Measurements from ENCODE around the gene SCARF2. TPM values are rescaled to one million over a fixed set of nuclear protein-coding genes. Genes with fewer than 3 reads are reported as not detected.

SCARF2 gene
- total RNA-seq, 2 experiments from 2014 or later: 0.39 to 0.46 TPM

GRCh38 chr22:20438678-20439492 is 1.3 kb upstream of the SCARF2 start:
- ATAC-seq: no peak
- Mint-ChIP-seq H3K4me3 (no peak overlapping the region), H3K36me3 (ENCODE audit: low read depth) (peaks cover 9% of the 10 kb centered on the region), H3K27me3 (peaks cover 31% of the 10 kb centered on the region), H3K27ac (no peak overlapping the region), H3K4me1 (peaks cover 13% of the 10 kb centered on the region), H3K9me3 (ENCODE audit: low read depth) (no peaks in the 10 kb centered on the region)
- no peak for DNase-seq
- ChIA-PET CTCF (interaction anchor here (1.1 kb wide), 1 partner anchor 16 kb away, joined by 4 read pairs; no protein-coding TSS in a partner anchor), POLR2A (no interaction called here)
- intact Hi-C loops (cut with DNase I, micrococcal nuclease): no loop called here

GRCh38 chr22:20438427-20438677 is 727 bp upstream of the SCARF2 start:
- peaks cover 13% of the 10 kb centered on the region for H3K4me1 Mint-ChIP-seq
- ChIA-PET CTCF (interaction anchor here (1.1 kb wide), 1 partner anchor 16 kb away, joined by 4 read pairs; no protein-coding TSS in a partner anchor), POLR2A (no interaction called here)
- no peak overlapping the region for H3K4me3 Mint-ChIP-seq
- no peak overlapping the region for H3K27ac Mint-ChIP-seq
- ATAC-seq (no peak), DNase-seq (no peak)
- intact Hi-C loops (cut with DNase I, micrococcal nuclease): no loop called here
- no peaks in the 10 kb centered on the region for H3K9me3 Mint-ChIP-seq (ENCODE audit: low read depth)
- peaks cover 9% of the 10 kb centered on the region for H3K36me3 Mint-ChIP-seq (ENCODE audit: low read depth)
- H3K27me3 Mint-ChIP-seq: peaks cover 33% of the 10 kb centered on the region

- DNase-seq: peak; percentile 38
- POLR2A ChIA-PET: interaction anchor here (0.6 kb wide), 1 partner anchor 27 kb away, joined by 4 read pairs; no protein-coding TSS in a partner anchor
Observed at GRCh38 chr22:20436768-20437612, 635 bp downstream of the SCARF2 start.

GRCh38 chr22:20436307-20436767 is 1.3 kb downstream of the SCARF2 start:
- CTCF ChIA-PET: interaction anchor here (0.7 to 1.1 kb wide), 2 partner anchors 20 to 373 kb away, joined by 3 read pairs; no protein-coding TSS in a partner anchor
- no peak overlapping the region for H3K27ac Mint-ChIP-seq
- no peaks in the 10 kb centered on the region for H3K36me3 Mint-ChIP-seq (ENCODE audit: low read depth)
- POLR2A ChIA-PET: interaction anchor here (0.6 kb wide), 1 partner anchor 28 kb away, joined by 4 read pairs; no protein-coding TSS in a partner anchor
- DNase-seq: no peak
- H3K4me1 Mint-ChIP-seq: peaks cover 14% of the 10 kb centered on the region
- ATAC-seq: peak; percentile 17
- H3K9me3 Mint-ChIP-seq (ENCODE audit: low read depth): no peaks in the 10 kb centered on the region
- no peak overlapping the region for H3K4me3 Mint-ChIP-seq
- H3K27me3 Mint-ChIP-seq: peaks cover 44% of the 10 kb centered on the region
- intact Hi-C loops (cut with DNase I, micrococcal nuclease): no loop called here

More at GRCh38 chr22:20436768-20437612, 635 bp downstream of the SCARF2 start:
- Mint-ChIP-seq H3K36me3 (ENCODE audit: low read depth) (peaks cover 2% of the 10 kb centered on the region), H3K4me3 (peak overlapping the region; percentile 55), H3K27me3 (peaks cover 41% of the 10 kb centered on the region), H3K27ac (no peak overlapping the region), H3K9me3 (ENCODE audit: low read depth) (no peaks in the 10 kb centered on the region), H3K4me1 (peaks cover 13% of the 10 kb centered on the region)
- CTCF ChIA-PET: interaction anchor here (0.7 to 1.1 kb wide), 2 partner anchors 19 to 372 kb away, joined by 3 read pairs; no protein-coding TSS in a partner anchor
- intact Hi-C loops (cut with DNase I, micrococcal nuclease): no loop called here
- peak; percentile 16 for ATAC-seq

GRCh38 chr22:20435436-20436306 is 2.0 kb downstream of the SCARF2 start:
- peaks cover 45% of the 10 kb centered on the region for H3K27me3 Mint-ChIP-seq
- H3K9me3 Mint-ChIP-seq (ENCODE audit: low read depth): no peaks in the 10 kb centered on the region
- intact Hi-C loops (cut with DNase I, micrococcal nuclease): no loop called here
- no peak for ATAC-seq
- POLR2A ChIA-PET: interaction anchor here (0.6 kb wide), 1 partner anchor 29 kb away, joined by 4 read pairs; no protein-coding TSS in a partner anchor
- H3K36me3 Mint-ChIP-seq (ENCODE audit: low read depth): no peaks in the 10 kb centered on the region
- DNase-seq: no peak
- no peak overlapping the region for H3K27ac Mint-ChIP-seq
- CTCF ChIA-PET: interaction anchor here (0.6 to 1.1 kb wide), 3 partner anchors 21 to 465 kb away, joined by 3 read pairs; no protein-coding TSS in a partner anchor
- no peak overlapping the region for H3K4me3 Mint-ChIP-seq
- H3K4me1 Mint-ChIP-seq: peaks cover 15% of the 10 kb centered on the region

- H3K27ac Mint-ChIP-seq: no peak overlapping the region
- H3K4me1 Mint-ChIP-seq: peaks cover 19% of the 10 kb centered on the region
- ATAC-seq: no peak
- CTCF ChIA-PET: no interaction called here
- no peak for DNase-seq
- no peaks in the 10 kb centered on the region for H3K9me3 Mint-ChIP-seq (ENCODE audit: low read depth)
- POLR2A ChIA-PET: no interaction called here
- no peaks in the 10 kb centered on the region for H3K36me3 Mint-ChIP-seq (ENCODE audit: low read depth)
- H3K27me3 Mint-ChIP-seq: peaks cover 49% of the 10 kb centered on the region
- intact Hi-C loops (cut with DNase I, micrococcal nuclease): no loop called here
- no peak overlapping the region for H3K4me3 Mint-ChIP-seq
Observed at GRCh38 chr22:20434773-20435172, 2.9 kb downstream of the SCARF2 start.

- DNase-seq (no peak), ATAC-seq (no peak)
- H3K4me3 Mint-ChIP-seq: no peak overlapping the region
- CTCF ChIA-PET: interaction anchor here (0.6 to 1.1 kb wide), 3 partner anchors 9 to 176 kb away, joined by 3 read pairs; no protein-coding TSS in a partner anchor
- no peak overlapping the region for H3K27ac Mint-ChIP-seq
- peaks cover 49% of the 10 kb centered on the region for H3K27me3 Mint-ChIP-seq
- peaks cover 19% of the 10 kb centered on the region for H3K4me1 Mint-ChIP-seq
- intact Hi-C loops (cut with DNase I, micrococcal nuclease): no loop called here
- POLR2A ChIA-PET: no interaction called here
- no peaks in the 10 kb centered on the region for H3K9me3 Mint-ChIP-seq (ENCODE audit: low read depth)
- H3K36me3 Mint-ChIP-seq (ENCODE audit: low read depth): no peaks in the 10 kb centered on the region
Observed at GRCh38 chr22:20434264-20434751, 3.3 kb downstream of the SCARF2 start.

- POLR2A ChIA-PET: interaction anchor here (0.6 kb wide), 1 partner anchor 69 kb away, joined by 3 read pairs; no protein-coding TSS in a partner anchor
- peaks cover 53% of the 10 kb centered on the region for H3K27me3 Mint-ChIP-seq
Observed at GRCh38 chr22:20433686-20434241, 3.9 kb downstream of the SCARF2 start.

GRCh38 chr22:20433191-20433590 is 4.4 kb downstream of the SCARF2 start:
- POLR2A ChIA-PET: interaction anchor here (0.6 kb wide), 1 partner anchor 70 kb away, joined by 3 read pairs; no protein-coding TSS in a partner anchor
- H3K27me3 Mint-ChIP-seq: peaks cover 50% of the 10 kb centered on the region
- DNase-seq (no peak), ATAC-seq (no peak)
- no peak overlapping the region for H3K4me3 Mint-ChIP-seq
- CTCF ChIA-PET: interaction anchor here (0.9 to 1.1 kb wide), 3 partner anchors 10 to 22 kb away, joined by 3 to 4 read pairs (median 3); no protein-coding TSS in a partner anchor
- H3K36me3 Mint-ChIP-seq (ENCODE audit: low read depth): no peaks in the 10 kb centered on the region
- intact Hi-C loops (cut with DNase I, micrococcal nuclease): no loop called here
- H3K4me1 Mint-ChIP-seq: peaks cover 19% of the 10 kb centered on the region
- H3K9me3 Mint-ChIP-seq (ENCODE audit: low read depth): no peaks in the 10 kb centered on the region
- no peak overlapping the region for H3K27ac Mint-ChIP-seq

More at GRCh38 chr22:20433686-20434241, 3.9 kb downstream of the SCARF2 start:
- H3K4me1 Mint-ChIP-seq: peaks cover 23% of the 10 kb centered on the region
- DNase-seq (no peak), ATAC-seq (no peak)
- CTCF ChIA-PET: interaction anchor here (0.6 to 1.1 kb wide), 3 partner anchors 9 to 175 kb away, joined by 3 read pairs; no protein-coding TSS in a partner anchor
- no peaks in the 10 kb centered on the region for H3K36me3 Mint-ChIP-seq (ENCODE audit: low read depth)
- H3K27ac Mint-ChIP-seq: no peak overlapping the region
- H3K4me3 Mint-ChIP-seq: no peak overlapping the region
- intact Hi-C loops (cut with DNase I, micrococcal nuclease): no loop called here
- no peaks in the 10 kb centered on the region for H3K9me3 Mint-ChIP-seq (ENCODE audit: low read depth)

- ATAC-seq: no peak
- Mint-ChIP-seq H3K4me1 (peaks cover 18% of the 10 kb centered on the region), H3K27ac (no peak overlapping the region), H3K9me3 (ENCODE audit: low read depth) (no peaks in the 10 kb centered on the region), H3K4me3 (no peak overlapping the region), H3K36me3 (ENCODE audit: low read depth) (no peaks in the 10 kb centered on the region), H3K27me3 (peaks cover 53% of the 10 kb centered on the region)
- CTCF ChIA-PET: interaction anchor here (0.6 to 0.9 kb wide), 3 partner anchors 14 to 89 kb away, joined by 3 to 4 read pairs (median 3); no protein-coding TSS in a partner anchor
- DNase-seq: no peak
- POLR2A ChIA-PET: interaction anchor here (0.6 kb wide), 1 partner anchor 109 kb away, joined by 3 read pairs; no protein-coding TSS in a partner anchor
- intact Hi-C loops (cut with DNase I, micrococcal nuclease): no loop called here
Observed at GRCh38 chr22:20432244-20432686, 5.4 kb downstream of the SCARF2 start.
